Measurements from ENCODE around the gene RAP1GAP2.

DNA sequence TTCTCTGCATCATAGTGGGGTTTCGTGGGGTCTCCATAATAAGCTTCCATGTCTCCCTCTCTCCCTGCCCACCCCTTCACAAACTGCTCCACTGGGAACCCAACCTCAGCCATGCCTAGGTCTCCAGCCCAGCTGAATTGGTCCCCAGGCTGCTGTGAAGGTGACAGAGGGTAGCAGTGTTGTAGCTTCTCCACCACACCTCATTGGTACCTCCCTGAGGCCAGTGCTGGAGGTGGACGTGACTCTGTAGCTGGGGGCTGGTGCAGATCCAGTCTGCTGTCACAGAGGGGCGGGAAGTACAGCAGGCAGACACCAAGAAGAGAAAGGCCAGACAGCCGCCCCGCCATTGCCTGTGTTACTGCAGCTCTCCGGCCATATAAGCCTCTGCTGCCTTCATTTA, 185.1 kb downstream of the RAP1GAP2 start:
- TF ChIP-seq, protein P1, sequence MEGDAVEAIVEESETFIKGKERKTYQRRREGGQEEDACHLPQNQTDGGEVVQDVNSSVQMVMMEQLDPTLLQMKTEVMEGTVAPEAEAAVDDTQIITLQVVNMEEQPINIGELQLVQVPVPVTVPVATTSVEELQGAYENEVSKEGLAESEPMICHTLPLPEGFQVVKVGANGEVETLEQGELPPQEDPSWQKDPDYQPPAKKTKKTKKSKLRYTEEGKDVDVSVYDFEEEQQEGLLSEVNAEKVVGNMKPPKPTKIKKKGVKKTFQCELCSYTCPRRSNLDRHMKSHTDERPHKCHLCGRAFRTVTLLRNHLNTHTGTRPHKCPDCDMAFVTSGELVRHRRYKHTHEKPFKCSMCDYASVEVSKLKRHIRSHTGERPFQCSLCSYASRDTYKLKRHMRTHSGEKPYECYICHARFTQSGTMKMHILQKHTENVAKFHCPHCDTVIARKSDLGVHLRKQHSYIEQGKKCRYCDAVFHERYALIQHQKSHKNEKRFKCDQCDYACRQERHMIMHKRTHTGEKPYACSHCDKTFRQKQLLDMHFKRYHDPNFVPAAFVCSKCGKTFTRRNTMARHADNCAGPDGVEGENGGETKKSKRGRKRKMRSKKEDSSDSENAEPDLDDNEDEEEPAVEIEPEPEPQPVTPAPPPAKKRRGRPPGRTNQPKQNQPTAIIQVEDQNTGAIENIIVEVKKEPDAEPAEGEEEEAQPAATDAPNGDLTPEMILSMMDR (conservative IDR thresholded peaks at IDR 0.05 in 1 of 2, IDR thresholded peaks at IDR 0.05 in 1 of 2; ENCODE audit: extremely low read depth in 1 of 2, insufficient read depth in 1 of 2, low read depth in 1 of 2, low read length in 2 of 2): no peak
- TF ChIP-seq EZH2 (IDR thresholded peaks at IDR 0.05; ENCODE audit: borderline replicate concordance, low read length): no peak

All from mammary epithelial cell (primary cell).